Colon (tissue), 2 donors: ENCODE data around the gene TSNAXIP1.
A peak's percentile ranks its signal among the peaks of the same experiment; 100 is the strongest.

Experiments used
- FAIRE-seq: peaks from 2 replicates; lab custom pipeline; 2012; peaks lifted over from hg19 to GRCh38; lab: Jason Lieb, UNC
- donor health status: control.
- donor health status: control.

Gene TSNAXIP1

DNA sequence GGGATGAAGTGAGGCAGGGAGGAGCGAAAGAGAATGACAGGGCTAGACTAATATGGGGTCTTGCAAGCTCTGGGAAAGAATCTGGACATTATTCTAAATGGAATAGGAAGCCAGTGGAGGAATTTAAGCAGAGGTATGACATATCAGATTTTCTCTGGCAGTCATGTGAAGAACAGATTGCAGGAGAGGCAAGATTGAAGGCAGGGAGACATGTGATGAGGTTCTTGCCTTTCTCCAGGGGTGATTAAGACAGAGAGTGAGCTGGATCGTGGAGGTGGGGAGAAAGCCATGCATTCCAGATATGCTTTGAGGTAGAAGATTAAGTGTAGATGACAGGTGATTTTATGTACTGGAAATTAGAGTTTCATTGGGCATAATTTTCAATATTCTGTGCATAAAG lies 31.1 kb downstream of the TSNAXIP1 start:
- FAIRE-seq, result no peak

- no peak for FAIRE-seq
Observed at GRCh38 chr16:67841198-67841815, 34.6 kb downstream of the TSNAXIP1 start.

DNA sequence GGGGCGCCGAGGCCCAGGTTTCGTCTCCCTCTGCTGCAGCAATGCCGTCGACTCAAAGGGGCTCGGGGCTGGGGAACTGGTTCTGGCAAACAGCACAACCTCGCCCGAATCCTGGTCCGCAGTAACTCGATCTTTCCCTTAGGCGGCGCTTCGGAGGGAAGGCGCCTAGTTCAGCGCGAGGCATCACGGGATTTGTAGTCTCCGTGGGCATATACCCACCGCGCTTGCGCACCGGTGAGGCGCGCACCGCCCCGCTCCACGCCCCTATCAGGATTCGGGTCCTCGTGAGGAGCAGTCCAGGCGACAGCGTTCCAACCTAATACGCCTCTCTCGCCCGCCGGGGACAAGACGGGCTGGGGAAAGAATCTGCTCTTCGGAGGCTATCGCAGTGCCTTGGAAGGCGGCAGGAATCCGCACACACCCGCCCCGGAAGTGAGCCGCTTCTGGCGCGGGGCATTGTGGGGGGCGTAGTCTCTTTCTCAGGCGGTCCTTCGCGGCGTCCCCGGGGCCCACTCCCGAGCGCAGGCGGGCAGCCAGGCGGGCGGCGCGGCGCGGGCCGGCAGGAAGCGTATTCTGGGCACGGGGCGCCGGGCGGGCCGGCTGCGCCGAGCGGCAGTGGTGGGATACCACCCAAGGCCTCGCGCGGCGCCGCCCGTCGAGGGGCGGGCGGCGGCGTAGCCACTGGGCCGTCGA lies 35.3 kb downstream of the TSNAXIP1 start, which contains the start of gene THAP11:
Gene THAP11 (plus strand): TSS at position 505 of the 693 bp plus-strand sequence. CDS start 235 bp downstream, outside the sequence.
- no peak for FAIRE-seq

- no peak for FAIRE-seq
Observed at GRCh38 chr16:67842509-67843342, 36.0 kb downstream of the TSNAXIP1 start.

- no peak for FAIRE-seq
Observed at GRCh38 chr16:67843343-67843765, 36.7 kb downstream of the TSNAXIP1 start.

- FAIRE-seq, result no peak
Observed at GRCh38 chr16:67844497-67844896, 37.8 kb downstream of the TSNAXIP1 start.

DNA sequence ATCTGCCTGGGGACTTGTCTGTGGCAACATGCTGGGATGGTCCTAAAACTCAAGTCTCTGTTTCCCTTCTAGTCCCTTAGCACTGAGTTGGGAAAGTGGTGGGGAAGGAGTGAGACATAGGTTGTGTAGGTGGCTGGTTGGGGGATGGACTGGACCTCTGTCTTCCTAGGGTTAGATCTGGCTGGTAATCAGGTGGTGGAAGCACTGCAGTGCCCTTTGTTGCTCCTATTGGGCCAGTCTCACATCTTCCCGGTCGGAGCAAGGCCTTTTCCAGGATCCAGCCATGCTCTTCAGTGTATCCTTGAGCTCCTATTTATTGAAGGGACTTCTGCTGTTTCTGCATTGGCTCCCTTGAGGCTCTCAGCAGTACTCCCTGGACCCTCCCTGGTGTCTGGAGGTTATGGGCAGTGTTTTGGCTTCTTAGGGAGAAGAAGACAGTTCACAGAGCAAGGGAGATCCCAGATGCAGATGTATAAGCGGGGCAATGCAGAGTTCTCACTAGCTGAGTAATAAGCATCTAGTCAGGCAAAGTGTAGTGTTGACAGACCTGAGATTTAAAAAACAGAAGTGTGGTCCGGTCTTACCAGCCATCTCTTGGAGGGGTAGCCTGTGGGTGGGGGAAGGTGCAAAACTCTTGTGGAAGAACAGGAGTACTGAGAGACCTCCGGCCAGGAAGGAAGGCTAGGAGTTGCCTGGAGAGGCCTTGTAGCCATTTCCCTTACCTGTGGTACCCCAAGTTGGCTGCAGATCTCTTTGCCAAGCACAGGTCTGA lies 38.8 kb downstream of the TSNAXIP1 start:
- no peak for FAIRE-seq

DNA sequence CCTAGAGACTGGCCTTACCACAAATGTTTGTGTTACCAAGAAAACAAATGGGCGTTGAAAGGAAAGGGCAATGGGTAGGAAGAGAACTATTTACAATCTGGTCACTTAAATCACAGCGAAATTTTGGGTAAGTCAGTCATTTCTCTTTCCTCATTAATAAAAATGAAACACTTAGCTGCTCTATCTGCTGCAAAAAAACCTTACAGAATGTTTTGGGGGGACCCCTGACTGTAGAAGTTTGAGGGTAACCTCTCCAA lies 39.3 kb downstream of the TSNAXIP1 start:
- FAIRE-seq, result no peak

- no peak for FAIRE-seq
Observed at GRCh38 chr16:67846320-67847063, 39.8 kb downstream of the TSNAXIP1 start, which contains the start of gene NUTF2. TSS of gene NUTF2 (plus strand) at chr16:67846933. CDS start at chr16:67865131, 18,198 bp downstream.

- no peak for FAIRE-seq
Observed at GRCh38 chr16:67847064-67847861, 40.6 kb downstream of the TSNAXIP1 start, which contains the start of gene CENPT. TSS of gene CENPT (minus strand) at chr16:67847693. CDS start at chr16:67833859, 13,834 bp downstream.

GRCh38 chr16:67848118-67848517 lies 41.4 kb downstream of the TSNAXIP1 start:
- FAIRE-seq, result no peak

GRCh38 chr16:67853670-67854069 lies 47.0 kb downstream of the TSNAXIP1 start:
- no peak for FAIRE-seq

DNA sequence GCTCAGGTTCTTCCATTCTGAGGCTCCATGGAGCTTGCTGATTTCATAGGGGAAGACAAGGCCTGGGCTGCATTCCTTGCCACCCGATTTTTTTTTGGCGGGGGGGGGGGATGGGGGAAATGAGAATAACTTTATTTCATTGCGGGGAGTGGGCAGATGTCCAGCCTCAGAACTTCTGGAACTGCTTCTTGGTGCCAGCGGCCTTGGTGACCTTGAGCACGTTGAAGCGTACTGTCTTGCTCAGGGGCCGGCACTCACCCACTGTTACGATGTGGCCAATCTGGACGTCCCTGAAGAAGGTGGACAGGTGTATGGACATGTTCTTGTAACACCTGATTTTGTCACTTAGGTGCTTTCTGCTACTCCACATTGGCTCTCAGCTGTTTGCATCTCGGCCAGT lies 49.1 kb downstream of the TSNAXIP1 start:
- no peak for FAIRE-seq

- no peak for FAIRE-seq
Observed at GRCh38 chr16:67856927-67857546, 50.3 kb downstream of the TSNAXIP1 start.

DNA sequence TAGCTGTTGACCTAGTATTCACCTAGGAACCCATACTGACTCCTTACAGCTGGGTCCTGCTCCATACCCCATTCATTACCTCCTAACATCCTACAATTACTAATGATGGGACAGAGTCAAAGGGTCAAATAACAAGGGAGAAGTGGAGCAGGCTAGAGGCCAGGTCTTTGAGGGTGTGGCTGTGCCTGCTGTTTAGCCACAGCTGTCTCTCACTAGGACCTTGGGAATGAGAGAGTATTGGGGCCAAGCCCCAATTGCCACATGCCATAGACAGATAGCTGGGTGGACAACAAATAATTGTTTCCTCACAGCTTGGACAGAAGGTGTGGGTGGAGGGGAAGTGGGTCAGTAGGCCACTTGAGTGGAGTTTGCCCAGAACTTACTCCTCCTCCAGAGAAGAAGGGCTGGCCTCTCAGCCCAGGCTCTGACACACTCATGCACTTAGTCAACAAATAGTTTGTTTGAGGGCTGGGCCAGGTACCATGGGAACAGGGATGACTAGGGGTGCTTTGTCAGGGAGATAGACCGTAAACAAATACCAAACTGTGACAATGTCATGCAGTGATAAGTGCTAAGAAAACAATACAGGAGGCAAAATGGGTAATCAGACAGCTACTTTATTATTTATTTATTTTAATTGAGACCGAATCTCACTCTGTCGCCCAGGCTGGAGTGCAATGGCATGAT lies 51.0 kb downstream of the TSNAXIP1 start:
- peak; percentile 31 for FAIRE-seq

DNA sequence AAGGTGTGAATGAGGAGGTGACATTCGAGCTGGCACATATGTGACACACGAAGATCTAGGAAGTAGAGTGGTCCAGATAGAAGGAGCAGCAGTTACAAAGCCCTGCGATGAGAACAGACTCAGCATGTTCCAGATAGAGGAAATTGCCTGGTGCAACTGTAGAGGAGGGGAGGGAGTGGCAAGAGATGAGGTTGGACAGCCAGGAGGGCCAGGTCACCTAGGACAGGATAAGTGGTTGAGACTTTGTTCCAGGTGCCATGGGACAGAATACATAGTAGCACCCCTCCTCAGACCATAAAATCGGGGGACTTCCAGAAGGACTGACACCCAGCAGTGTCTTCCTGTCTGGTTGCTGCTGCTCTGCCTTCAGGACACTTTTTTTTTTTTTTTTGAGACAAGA lies 51.8 kb downstream of the TSNAXIP1 start:
- no peak for FAIRE-seq

DNA sequence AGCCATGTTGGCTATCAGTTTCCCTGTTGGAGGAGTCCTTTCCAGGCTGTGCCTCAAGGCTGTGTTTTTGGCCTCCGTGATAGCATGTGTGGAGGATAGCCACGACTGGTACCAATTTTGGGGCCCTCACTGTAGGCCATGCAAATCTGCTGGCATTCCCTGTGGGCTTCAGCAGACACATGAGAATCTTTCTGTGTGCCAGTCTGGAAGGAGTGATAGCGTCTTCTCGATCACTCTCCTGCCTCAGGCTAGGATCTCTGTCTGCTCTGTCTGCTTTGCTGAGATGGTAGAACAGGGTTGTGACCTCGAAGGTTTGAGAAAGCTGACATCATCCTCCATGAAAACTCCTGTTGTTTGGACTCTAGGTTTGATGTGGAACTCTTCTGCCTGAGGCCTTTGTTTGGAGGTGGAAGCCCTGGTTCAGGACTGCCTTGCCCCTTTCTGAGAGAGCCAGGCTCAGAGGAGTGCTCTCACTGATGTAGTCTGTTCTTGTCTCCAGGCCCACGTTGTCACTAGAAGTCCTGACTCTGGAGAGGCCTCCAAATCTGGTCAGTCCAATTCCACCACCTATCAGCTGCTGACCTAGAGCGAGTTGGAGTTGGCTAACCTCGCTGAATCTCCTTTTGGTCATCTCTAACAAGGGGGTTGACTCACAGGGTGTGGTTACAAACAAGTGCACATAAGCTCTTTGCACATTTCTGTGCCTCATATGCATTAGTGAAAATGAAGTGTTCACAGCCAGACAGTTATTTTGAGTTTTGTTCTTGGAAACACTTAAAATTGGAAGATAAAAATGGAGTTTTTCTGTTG lies 54.1 kb downstream of the TSNAXIP1 start:
- FAIRE-seq, result no peak

- no peak for FAIRE-seq
Observed at GRCh38 chr16:67861877-67862276, 55.2 kb downstream of the TSNAXIP1 start.
